Endothelial cell of umbilical vein (primary cell): ENCODE results near the gene TIGIT.

ENCODE experiments used
- CTCF ChIP-seq, 2 donors: IDR thresholded peaks; 1 replicate in 1 of 2; 2 replicates in 1 of 2; pipeline ENCODE4 v1.5.1; 2011; ENCODE audit warnings: low read length in 2 of 2, mild to moderate bottlenecking in 2 of 2, moderate library complexity in 2 of 2, control low read depth in 1 of 2, inconsistent platforms in 1 of 2, low read depth in 1 of 2; ENCODE audit not compliant: insufficient read depth in 1 of 2; ENCODE audit errors: extremely low read depth in 1 of 2
- EZH2 ChIP-seq: IDR thresholded peaks from 2 replicates; pipeline ENCODE4 v1.6.1; 2012; ENCODE audit warnings: borderline replicate concordance, low read depth, mild to moderate bottlenecking, moderate library complexity, low read length, inconsistent platforms; ENCODE audit not compliant: severe bottlenecking
- MAX ChIP-seq: IDR thresholded peaks from 2 replicates; pipeline ENCODE4 v1.6.1; 2011; ENCODE audit not compliant: insufficient read depth, insufficient read length
- MYC ChIP-seq: IDR thresholded peaks from one replicate; pipeline ENCODE4 v1.6.1; 2011; ENCODE audit warnings: mild to moderate bottlenecking, low read depth, low read length
- POLR2A ChIP-seq: IDR thresholded peaks from 2 replicates; pipeline ENCODE4 v1.6.1; 2012; ENCODE audit warnings: low read depth, mild to moderate bottlenecking, control low read depth, low read length
- POLR2AphosphoS5 ChIP-seq: IDR thresholded peaks from 2 replicates; pipeline ENCODE4 v1.6.1; 2012; ENCODE audit warnings: low read depth, mild to moderate bottlenecking, control low read depth, low read length, moderate library complexity; ENCODE audit not compliant: insufficient read depth

GRCh38 chr3:114286266-114286665, 7.6 kb upstream of the TIGIT start:
- TF ChIP-seq CTCF (IDR thresholded peaks at IDR 0.05; ENCODE audit: extremely low read depth in 1 of 2, insufficient read depth in 1 of 2, low read depth in 1 of 2, low read length in 2 of 2): no peak
- no peak for TF ChIP-seq EZH2
- no peak for TF ChIP-seq POLR2A
- no peak for TF ChIP-seq POLR2AphosphoS5
- TF ChIP-seq MYC: no peak
- no peak for TF ChIP-seq MAX
